GM18505 (cell line): ENCODE data around the gene HYCC1.

ENCODE experiments used
- ATAC-seq: cut with Tn5 transposase; IDR thresholded peaks from one replicate; pipeline ENCODE4 v1.9.1; 2021; ENCODE audit not compliant: unreplicated experiment
- POLR2A ChIP-seq: IDR thresholded peaks from 4 replicates; pipeline ENCODE4 v1.6.1; 2011; ENCODE audit warnings: borderline replicate concordance; ENCODE audit not compliant: insufficient read depth, insufficient read length; ENCODE audit errors: extremely low read depth

Gene HYCC1

DNA sequence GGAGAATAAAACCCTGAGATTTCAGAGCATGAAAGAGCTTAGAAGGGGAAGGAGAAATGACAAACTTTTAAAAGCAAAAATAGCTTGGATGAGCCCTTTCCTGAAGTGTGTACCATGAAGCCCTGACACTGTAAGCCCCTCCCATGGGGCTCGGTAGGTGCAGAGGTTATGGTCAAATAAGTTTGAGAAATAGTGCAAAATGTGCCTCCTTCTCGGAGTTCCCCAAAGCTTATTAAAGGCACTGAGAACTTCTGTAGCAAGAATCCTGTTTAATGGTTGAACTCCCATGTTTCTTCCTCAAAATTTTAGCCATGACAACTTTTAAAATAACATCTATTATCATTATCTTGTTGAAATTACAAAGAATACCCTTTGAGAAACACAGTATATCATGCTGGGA is 10.5 kb upstream of the HYCC1 start:
- ATAC-seq = no peak
- TF ChIP-seq POLR2A = no peak

DNA sequence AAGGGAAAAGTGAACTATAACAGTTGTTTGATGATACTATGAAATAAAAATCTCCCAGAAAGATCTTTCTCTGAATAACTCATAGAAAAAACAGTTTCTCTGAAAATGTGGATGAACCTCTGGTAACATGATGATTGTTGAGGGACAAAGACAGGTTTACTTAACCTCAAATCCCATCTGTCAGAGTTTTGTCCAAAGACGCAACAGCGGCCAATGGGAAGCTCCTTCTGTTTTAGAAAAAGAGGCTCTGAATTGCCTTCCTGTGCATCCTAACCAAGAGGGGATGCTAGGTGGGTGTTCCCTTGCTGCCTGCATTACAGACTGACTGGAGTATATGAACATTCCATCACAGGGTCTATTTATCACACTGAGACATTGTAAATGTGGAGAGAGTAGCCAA is 8.9 kb upstream of the HYCC1 start:
- no peak for TF ChIP-seq POLR2A
- ATAC-seq = no peak

DNA sequence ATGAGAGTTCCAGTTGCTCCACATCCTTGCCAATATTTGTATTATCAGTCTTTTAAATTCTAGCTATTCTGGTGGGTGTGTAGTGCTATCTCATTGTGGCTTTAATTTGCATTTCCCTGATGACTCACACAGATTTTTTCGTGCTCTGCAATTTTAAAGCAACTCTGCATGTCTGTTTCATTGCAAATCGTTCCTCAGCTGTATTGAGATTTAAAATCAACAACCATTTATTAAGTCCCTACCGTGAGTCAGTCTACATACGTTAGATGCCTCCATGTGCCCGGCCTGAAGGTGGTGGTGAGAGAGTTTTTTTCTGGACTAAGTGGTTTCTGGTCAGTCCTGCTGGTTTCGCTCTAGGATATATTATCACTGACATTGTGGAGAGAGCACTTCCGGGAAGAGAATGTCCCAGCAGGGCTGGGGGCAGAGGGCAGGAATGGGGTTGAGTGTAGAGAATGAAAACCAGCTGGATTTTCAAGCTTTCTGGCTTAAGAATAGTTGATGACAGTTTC is 8.4 kb upstream of the HYCC1 start:
- no peak for TF ChIP-seq POLR2A
- ATAC-seq = no peak

DNA sequence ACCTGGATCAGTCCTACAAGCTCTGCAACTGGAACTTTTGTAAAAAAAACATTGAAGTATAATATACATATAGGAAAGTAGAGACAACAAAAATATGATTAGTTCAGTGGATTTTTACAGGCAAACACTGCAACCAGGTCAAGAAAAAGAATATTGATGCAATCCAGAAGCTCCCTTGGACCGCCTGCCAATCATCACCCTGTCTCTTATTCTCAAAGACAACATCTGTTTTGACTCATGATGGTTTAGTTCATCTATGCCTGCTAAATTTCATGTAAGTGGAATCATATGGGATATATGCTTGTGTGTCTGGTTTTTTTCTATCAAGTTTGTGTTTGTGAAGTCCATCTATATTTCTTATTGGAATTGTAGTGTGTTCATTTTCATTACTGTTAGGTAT is 7.7 kb upstream of the HYCC1 start:
- no peak for TF ChIP-seq POLR2A
- no peak for ATAC-seq

DNA sequence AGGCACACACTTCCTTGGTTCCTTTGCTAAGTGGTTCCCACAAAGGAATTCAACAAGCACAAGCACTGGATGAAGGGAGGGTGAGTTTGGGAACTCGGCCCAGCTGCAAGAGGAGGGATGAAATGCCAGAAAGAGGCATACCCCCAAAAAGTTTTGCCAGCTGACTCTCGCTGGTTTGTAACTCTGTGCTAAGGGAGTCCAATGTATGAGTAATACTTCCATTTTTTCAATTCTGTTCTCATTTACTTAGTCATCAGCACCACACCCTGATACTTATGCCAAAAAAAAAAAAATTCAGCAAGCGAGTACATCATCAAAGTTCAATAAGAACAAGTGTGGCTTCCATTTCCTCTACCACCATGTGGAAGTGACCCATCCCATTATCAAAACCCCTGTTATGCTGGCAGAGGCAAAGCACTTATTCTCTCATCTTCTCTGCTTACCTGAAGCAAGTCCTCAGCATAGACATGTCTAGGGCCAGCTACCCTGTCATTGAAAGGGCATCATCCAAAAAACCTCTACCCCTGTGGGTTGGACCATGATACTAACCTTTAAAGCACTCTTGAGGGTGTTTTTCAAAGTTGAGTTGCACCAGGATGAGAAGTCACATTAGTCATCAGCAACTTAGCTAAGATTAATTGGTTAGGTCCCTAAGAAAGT is 6.9 kb upstream of the HYCC1 start:
- no peak for ATAC-seq
- no peak for TF ChIP-seq POLR2A

DNA sequence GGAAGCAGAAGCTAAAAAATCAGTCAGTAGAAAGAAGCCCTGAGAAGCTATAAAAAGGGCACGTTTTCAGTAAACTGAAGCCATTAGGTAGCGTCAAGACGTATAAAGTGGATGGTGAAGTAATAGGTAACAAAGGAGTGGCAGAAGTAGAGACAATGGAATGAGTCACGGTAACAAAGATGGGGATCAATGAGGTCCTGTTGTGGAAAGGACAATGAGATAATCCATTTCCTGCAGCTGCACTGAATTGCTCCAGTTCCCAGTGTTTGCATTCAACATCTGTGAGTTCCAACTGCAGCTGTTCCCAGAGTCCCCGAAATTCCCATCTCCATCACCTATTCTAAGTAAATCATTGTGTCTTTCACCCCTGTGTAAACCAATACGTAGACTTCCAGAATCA is 4.8 kb upstream of the HYCC1 start:
- no peak for ATAC-seq
- no peak for TF ChIP-seq POLR2A

GRCh38 chr7:23017309-23017708 is 3.4 kb upstream of the HYCC1 start:
- ATAC-seq = no peak
- no peak for TF ChIP-seq POLR2A

DNA sequence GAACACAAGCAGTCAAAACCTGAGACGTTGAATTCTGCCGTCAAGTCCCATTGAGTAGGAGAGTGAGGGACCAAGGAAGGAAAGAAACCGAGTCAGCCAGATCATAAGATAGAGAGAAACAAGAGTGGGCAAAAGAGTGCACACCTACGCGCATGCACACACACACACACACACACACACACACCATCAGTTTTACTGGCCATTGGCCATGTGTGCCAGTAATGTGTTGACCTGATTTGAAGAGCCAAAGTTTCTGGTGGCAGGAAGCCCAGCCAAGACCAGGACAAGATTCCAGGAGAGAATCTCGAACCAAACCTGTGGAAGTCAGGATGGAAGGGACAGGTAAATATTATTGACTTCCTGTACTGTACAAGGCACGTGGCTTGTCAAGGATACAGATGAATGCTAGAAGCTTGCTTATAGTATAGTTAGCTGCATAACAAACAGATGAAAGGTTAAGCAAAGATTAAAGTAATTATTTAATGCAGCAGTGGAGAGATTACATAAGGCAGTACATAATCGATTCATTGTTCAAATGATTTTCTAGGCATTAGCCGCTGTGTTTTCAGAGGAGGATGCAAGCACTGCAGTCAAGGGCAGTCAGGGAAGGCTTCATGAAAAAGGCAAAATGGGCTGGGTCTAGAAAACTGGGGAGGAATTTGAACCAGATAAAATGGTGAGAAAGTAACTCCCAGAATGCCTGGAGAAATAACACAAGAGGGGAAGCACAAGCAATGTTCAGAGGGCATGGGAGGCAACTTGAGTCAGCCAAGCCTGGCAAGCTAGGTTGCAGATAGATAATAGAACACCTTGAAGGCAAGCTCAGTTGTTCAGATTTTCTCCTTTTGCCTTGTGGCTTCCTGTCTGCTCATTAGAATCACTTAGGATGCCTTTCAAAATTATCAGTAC is 2.7 kb upstream of the HYCC1 start:
- ATAC-seq = no peak
- TF ChIP-seq POLR2A = no peak

GRCh38 chr7:23014681-23015080 is 751 bp upstream of the HYCC1 start:
- no peak for TF ChIP-seq POLR2A

DNA sequence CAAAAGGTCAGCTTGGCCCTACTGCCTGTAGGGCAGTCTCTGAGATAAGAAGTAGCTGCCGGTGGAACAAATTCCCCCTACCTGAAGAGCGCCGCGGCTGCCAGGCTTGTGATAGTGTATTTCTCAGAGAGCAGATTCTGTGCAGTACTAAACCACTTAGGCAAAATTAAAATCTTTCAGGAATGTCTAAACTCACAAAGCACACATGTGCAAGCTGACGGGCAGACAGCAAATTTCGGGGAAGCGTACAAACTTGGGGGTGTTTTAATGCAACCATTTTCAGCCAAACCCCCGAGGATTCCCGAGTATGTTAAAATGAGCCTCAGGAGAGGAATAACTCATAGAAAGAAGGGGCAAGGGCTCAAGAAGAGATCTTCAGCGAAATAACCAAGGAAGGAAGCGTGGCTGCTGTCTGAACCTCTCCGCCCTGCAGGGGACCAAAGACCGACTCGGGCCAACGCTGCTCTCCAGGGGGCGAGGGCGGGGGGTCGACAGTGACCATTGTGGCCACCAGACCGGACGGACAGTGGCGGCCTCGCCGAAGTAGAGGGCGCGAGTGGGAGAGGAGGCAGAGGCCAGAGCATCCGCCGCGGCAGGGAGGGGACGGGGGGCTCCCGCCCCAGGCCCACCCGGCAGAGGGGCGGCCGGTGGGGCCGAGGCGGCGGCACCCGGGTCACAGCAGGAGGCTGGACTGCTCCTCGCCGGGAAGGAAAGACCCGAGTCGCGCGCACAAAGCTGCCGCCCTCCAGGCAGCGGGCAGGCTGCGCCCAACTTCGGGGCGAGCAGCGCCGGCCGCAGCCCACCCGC is 819 bp downstream of the HYCC1 start:
- no peak for TF ChIP-seq POLR2A
- peak; percentile 18 for ATAC-seq

More at GRCh38 chr7:23014681-23015080, 751 bp upstream of the HYCC1 start:
- ATAC-seq = no peak

DNA sequence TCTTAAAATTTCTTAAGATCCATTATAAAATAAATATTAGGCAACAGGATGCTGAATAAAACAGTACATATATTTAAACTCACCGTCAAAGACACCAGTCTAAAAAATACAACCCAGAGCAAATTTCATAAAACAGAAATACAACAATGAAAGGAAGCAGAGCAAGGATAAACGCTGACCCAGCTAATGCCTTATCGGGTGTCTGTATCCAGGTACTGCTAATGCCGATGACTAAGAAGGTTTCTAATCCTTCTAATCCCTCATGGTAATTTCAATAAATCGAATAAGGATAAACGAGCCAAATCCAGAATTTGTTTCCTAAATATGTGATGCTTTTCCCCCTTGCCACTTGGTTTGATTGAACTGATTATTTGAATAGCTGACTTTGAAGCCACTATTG is 1.7 kb downstream of the HYCC1 start:
- ATAC-seq = no peak
- no peak for TF ChIP-seq POLR2A

DNA sequence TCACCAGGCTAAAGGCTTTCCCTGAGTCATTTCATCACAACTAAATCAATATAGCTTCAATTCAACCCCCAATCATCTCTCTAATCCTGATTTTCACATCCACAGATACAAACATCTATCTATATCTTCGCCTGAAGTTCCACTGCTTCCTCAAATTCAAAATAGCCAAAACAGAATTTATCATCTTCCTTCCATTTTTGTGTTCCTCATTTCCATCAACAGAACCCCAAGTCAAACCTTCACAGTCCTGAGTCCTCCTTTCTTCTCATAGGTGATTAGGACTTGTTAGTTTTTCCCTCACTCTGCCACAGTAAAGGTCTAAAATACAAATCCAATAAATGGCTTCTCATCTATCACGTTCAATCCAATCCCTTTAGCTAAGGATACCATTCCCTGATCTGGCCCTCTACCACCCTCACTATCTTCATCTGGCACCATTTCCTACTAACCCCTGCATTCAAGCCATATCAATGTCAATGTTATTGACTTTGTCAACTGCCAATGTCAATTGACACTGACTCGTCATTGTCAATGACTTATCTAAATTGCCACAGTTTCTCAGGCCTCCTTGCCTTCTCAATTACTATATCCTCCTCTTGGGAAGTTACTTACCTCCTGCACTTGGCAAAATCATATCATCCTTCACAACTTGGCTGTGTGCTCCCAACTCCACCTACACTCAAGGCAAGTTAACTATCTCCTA is 2.6 kb downstream of the HYCC1 start:
- TF ChIP-seq POLR2A = no peak

GRCh38 chr7:23009303-23009702 is 4.6 kb downstream of the HYCC1 start:
- no peak for TF ChIP-seq POLR2A
- ATAC-seq = no peak

More for the DNA sequence above, 2.6 kb downstream of the HYCC1 start:
- ATAC-seq = no peak
